Fibroblast of lung (primary cell): ENCODE data around the gene PMCH.
"Not testable (repeated sequence)": the region's sequence is repeated elsewhere in the genome, so short reads cannot be mapped to it uniquely, and the experiment has no call there.

Experiments used
- CTCF ChIP-seq, 2 donors: IDR thresholded peaks in 1 of 2; conservative IDR thresholded peaks in 1 of 2; 1 replicate in 1 of 2; 2 replicates in 1 of 2; pipeline ENCODE4 v1.5.1; 2011 to 2012; ENCODE audit warnings: low read length in 2 of 2, control low read depth in 1 of 2, inconsistent platforms in 1 of 2, low read depth in 1 of 2, mild to moderate bottlenecking in 1 of 2
- EZH2 ChIP-seq: IDR thresholded peaks from 2 replicates; pipeline ENCODE4 v1.5.1; 2012; ENCODE audit warnings: low read length, control low read depth, mild to moderate bottlenecking; ENCODE audit errors: missing control alignments

- TF ChIP-seq CTCF (conservative IDR thresholded peaks at IDR 0.05 in 1 of 2, IDR thresholded peaks at IDR 0.05 in 1 of 2; ENCODE audit: low read depth in 1 of 2, low read length in 2 of 2); EZH2: not testable (repeated sequence)
These were observed 50.5 kb downstream of the PMCH start for GRCh38 chr12:102147062-102147587.
